ENCODE measurements around the gene CCDC92. TPM values are rescaled to one million over a fixed set of nuclear protein-coding genes. Genes with fewer than 3 reads are reported as not detected.

The CCDC92 gene
- total RNA-seq, 2 experiments from 2014 or later, result 14.8 to 16.2 TPM

DNA sequence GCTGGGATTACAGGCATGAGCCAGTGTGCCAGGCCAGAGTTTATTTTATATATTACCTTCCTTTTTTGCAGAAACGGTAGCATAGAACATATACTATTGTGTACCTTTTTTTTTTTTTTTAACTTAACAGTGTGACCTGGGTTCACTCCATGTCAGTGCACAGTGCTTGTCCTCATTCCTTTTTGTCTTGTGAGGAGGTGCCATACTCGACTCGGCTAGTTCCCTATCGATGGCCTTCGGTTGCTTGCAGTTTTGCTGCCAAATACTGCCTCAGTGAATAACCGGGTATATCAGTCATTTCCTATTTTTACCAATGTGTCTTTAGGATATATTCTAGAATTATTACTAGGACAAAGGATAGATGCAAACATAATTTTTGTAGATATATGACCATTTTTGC lies 37.1 kb upstream of the CCDC92 start:
- ChIA-PET CTCF (no interaction called here), POLR2A (no interaction called here)
- Mint-ChIP-seq H3K9me3 (ENCODE audit: insufficient read depth) (no peaks in the 10 kb centered on the region), H3K4me1 (ENCODE audit: low read depth) (peaks cover 33% of the 10 kb centered on the region), H3K36me3 (ENCODE audit: low read depth) (peaks cover 27% of the 10 kb centered on the region), H3K27me3 (ENCODE audit: low read depth) (no peaks in the 10 kb centered on the region), H3K27ac (no peak overlapping the region), H3K4me3 (no peak overlapping the region)
- DNase-seq (no peak), ATAC-seq (no peak)

DNA sequence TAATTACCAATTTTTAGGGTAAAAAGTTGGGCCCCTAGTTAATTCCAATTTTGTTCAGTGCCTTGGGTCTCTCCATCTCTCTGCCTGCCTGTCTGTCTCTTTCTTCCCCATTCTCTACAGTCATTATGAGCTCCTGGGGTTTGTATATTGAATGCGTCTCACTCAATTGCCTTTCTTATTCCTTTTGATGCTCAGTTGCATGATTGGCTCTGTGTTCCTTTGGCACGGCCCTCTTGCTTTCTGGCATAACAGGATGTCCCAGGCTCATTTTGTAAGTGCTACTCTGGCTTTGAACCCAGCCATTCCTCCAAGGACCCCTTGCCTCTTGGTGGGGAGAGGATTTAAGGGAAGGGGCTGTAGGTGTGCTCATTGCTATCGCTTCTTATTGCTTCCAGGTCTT lies 36.0 kb upstream of the CCDC92 start:
- no peak for DNase-seq
- ChIA-PET POLR2A (interaction anchor here (0.7 to 1.3 kb wide), 2 partner anchors 10 to 313 kb away, joined by 3 read pairs; no protein-coding TSS in a partner anchor), CTCF (interaction anchor here (1.4 to 1.5 kb wide), 2 partner anchors 24 to 103 kb away, joined by 5 to 8 read pairs; no protein-coding TSS in a partner anchor)
- Mint-ChIP-seq H3K36me3 (ENCODE audit: low read depth) (peaks cover 27% of the 10 kb centered on the region), H3K4me3 (no peak overlapping the region), H3K9me3 (ENCODE audit: insufficient read depth) (no peaks in the 10 kb centered on the region), H3K27ac (no peak overlapping the region), H3K4me1 (ENCODE audit: low read depth) (peaks cover 33% of the 10 kb centered on the region), H3K27me3 (ENCODE audit: low read depth) (no peaks in the 10 kb centered on the region)
- no peak for ATAC-seq

DNA sequence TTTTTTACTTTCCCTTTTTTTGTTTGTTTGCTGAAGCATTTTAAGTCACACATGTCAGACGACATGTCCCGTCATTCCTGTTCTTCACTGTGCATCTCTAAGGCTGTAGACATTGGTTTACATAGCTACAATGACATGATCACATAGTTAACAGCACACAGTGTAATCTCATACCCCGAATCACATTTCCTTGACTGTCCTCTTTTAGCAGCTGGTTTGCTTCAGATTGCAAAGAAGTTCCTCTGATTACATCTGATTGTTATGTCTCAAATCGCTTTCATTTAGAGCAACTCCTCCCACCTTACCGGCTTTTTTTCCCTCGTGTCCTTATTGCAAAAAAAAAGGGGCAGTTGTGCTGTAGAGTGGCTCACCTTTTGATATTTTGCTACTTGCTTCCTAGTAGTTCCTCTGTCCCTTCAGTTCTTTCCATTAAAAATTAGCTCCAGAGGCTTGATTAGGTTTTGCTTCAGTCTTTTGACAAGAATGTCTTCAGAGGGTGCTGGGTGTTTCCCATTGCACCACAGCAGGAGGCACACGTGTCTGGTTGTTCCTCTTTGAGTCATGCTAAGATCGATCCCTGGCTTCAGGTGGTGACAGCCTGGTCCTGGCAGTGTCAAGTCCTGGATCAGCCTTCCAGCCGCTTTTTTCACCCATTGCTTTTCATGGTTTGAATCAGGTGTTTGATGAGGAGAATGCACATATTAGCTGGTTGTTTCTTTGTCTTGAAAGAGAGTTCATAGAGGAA lies 35.4 kb upstream of the CCDC92 start:
- H3K27me3 Mint-ChIP-seq (ENCODE audit: low read depth), result no peaks in the 10 kb centered on the region
- ChIA-PET CTCF (interaction anchor here (1.4 to 1.5 kb wide), 2 partner anchors 24 to 102 kb away, joined by 5 to 8 read pairs; no protein-coding TSS in a partner anchor), POLR2A (interaction anchor here (0.7 to 1.3 kb wide), 2 partner anchors 10 to 314 kb away, joined by 3 read pairs; no protein-coding TSS in a partner anchor)
- ATAC-seq, result no peak
- H3K9me3 Mint-ChIP-seq (ENCODE audit: insufficient read depth), result no peaks in the 10 kb centered on the region
- peaks cover 33% of the 10 kb centered on the region for H3K4me1 Mint-ChIP-seq (ENCODE audit: low read depth)
- peaks cover 27% of the 10 kb centered on the region for H3K36me3 Mint-ChIP-seq (ENCODE audit: low read depth)
- no peak for DNase-seq
- H3K4me3 Mint-ChIP-seq, result no peak overlapping the region
- H3K27ac Mint-ChIP-seq, result no peak overlapping the region

DNA sequence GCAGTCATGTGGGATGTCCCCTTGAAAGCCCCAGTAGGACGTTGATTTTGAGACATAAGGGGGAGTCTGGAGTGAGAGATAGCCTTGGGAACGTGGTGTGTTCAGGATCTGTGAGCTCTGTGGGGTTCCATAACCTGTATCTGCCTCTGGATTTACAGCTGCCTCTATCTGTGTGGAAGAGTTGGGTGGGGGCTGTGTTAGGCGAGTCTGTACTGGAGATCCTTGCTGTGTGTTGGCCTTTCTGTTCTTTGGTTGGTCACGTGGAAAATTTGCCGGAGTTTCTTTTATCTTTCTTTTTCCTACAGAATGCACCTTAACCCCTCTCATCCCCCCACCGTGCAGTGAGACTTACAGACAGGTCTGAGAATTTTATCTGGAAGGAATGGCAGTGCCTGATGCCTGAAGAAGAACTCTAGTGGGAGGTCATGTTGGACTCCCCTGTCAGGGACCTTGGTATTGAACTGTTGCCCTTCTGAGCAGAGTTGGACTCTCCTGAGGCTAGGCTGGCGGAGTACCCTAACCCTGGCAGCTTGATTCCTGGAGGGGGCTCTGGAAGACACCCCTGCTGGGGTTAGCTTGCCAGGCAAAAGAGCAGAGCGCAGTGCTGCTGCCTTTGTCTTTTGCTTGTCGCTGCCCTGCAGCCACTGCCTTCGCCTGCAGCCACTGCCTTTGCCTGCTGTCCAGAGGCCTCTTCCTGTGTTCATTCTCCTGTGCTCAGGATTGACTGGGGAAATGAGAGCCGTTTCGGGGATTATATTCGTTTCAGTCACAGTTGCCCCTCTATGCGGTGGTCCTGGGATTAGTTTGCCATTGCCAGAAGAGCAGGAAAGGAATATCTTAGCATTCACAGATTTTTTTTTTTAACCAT lies 34.4 kb upstream of the CCDC92 start:
- Mint-ChIP-seq H3K4me3 (peak overlapping the region; percentile 32), H3K9me3 (ENCODE audit: insufficient read depth) (no peaks in the 10 kb centered on the region), H3K27ac (peak overlapping the region; percentile 80), H3K27me3 (ENCODE audit: low read depth) (no peaks in the 10 kb centered on the region), H3K4me1 (ENCODE audit: low read depth) (peaks cover 33% of the 10 kb centered on the region), H3K36me3 (ENCODE audit: low read depth) (peaks cover 21% of the 10 kb centered on the region)
- ATAC-seq (no peak), DNase-seq (no peak)
- POLR2A ChIA-PET, result interaction anchor here (0.6 to 1.2 kb wide), 4 partner anchors 8 to 151 kb away, joined by 3 read pairs; no protein-coding TSS in a partner anchor
- CTCF ChIA-PET, result interaction anchor here (0.6 to 1.7 kb wide), 9 partner anchors 10 to 767 kb away, joined by 3 to 11 read pairs (median 3); no protein-coding TSS in a partner anchor

DNA sequence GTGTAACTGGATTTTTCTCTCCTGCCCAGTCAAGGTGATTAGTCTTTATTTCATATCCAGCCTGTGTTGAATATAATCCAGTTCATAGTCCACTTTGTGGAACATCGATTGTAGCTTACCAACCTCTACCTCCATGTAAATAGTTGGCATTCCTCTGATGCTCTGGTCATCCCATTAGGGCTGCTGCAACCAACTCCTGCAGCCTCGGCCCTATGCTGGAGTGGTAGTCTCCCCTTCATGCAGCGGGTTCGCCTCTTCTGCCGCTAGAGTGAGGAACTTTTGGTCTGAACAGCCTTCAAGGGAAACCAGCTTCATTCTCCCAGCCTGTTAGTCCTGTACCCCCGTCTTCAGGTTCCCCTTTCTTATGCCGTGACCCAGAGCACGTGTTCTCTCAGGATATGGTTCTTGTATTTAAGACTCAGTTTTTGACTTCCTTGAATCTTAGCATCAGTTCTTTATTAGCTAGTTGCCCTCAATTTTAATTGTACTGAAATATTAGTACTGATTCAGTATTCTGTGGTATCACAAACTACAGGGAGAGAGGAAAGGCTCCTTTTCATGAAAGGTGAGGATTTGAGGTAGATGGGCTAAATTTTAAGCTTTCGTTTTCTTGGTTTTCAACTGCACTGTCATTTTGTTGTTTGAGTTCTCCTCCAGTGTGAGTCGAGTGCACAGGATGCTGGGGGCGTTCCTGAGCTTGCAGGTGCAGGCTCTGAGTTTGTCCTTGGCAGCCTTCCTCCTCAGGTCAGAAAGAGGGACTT lies 33.6 kb upstream of the CCDC92 start:
- CTCF ChIA-PET, result interaction anchor here (0.6 to 1.7 kb wide), 10 partner anchors 10 to 768 kb away, joined by 3 to 11 read pairs (median 3); no protein-coding TSS in a partner anchor
- DNase-seq, result peak; percentile 53
- POLR2A ChIA-PET, result interaction anchor here (0.6 to 1.2 kb wide), 4 partner anchors 9 to 152 kb away, joined by 3 read pairs; no protein-coding TSS in a partner anchor
- Mint-ChIP-seq H3K4me3 (peak overlapping the region; percentile 32), H3K27ac (peak overlapping the region; percentile 80), H3K4me1 (ENCODE audit: low read depth) (peaks cover 33% of the 10 kb centered on the region), H3K27me3 (ENCODE audit: low read depth) (no peaks in the 10 kb centered on the region), H3K9me3 (ENCODE audit: insufficient read depth) (no peaks in the 10 kb centered on the region), H3K36me3 (ENCODE audit: low read depth) (peaks cover 14% of the 10 kb centered on the region)
- ATAC-seq, result peak; percentile 76

DNA sequence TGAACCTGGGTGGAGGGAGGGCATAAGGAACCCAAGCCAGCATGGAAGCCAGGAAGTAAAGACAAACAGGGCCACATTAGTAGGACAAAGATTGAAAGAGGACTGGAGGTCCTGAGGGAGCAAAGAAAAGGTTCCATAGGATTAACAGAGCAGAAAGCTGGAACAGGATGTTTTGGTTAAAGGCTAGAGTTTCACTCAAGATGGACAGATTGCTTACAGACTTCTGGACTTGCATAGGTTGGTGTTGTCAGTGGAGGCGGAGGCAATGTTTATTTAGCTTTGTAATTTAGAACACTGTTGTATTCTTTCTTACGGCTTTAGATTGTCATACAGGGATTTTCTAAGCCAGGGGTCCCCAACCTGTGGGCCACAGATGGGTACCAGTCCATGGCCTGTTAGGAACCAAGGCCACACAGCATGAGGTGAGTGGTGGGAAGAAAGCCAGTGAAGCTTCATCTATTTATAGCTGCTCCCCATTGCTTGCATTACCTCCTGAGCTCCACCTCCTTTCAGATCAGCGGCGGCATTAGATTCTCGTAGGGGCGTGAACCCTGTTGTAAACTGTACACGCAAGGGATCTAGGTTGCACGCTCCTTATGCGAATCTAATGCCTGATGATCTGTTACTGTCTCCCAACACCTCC lies 31.7 kb upstream of the CCDC92 start:
- ATAC-seq, result no peak
- ChIA-PET CTCF (no interaction called here), POLR2A (interaction anchor here (0.6 kb wide), 2 partner anchors 47 to 259 kb away, joined by 3 read pairs; no protein-coding TSS in a partner anchor)
- DNase-seq, result no peak
- H3K4me3 Mint-ChIP-seq, result no peak overlapping the region
- H3K27me3 Mint-ChIP-seq (ENCODE audit: low read depth), result no peaks in the 10 kb centered on the region
- H3K27ac Mint-ChIP-seq, result no peak overlapping the region
- H3K4me1 Mint-ChIP-seq (ENCODE audit: low read depth), result peaks cover 27% of the 10 kb centered on the region
- H3K36me3 Mint-ChIP-seq (ENCODE audit: low read depth), result peaks cover 8% of the 10 kb centered on the region
- H3K9me3 Mint-ChIP-seq (ENCODE audit: insufficient read depth), result no peaks in the 10 kb centered on the region

DNA sequence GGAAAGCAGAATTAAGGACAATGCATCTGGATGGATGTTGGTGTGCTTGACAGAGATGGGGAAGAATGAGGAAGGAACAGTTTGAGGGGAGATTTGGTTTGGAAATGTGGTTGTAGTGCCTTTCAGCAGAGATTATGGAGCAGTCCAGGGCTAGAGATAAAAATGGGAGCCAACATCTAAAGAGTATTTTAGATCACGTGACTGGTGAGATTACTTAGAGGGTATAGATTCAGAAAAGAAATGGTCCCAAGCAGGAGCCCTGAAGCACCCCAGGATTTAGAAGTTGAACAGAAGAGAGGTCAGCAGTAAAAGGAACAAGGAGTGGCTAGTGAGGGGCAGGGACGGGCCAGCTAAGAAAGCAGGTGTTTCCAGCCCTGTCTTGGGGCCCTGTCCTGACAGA lies 30.0 kb upstream of the CCDC92 start:
- H3K27me3 Mint-ChIP-seq (ENCODE audit: low read depth), result no peaks in the 10 kb centered on the region
- H3K36me3 Mint-ChIP-seq (ENCODE audit: low read depth), result peaks cover 7% of the 10 kb centered on the region
- peaks cover 19% of the 10 kb centered on the region for H3K4me1 Mint-ChIP-seq (ENCODE audit: low read depth)
- no peak for ATAC-seq
- H3K4me3 Mint-ChIP-seq, result no peak overlapping the region
- DNase-seq, result no peak
- no peaks in the 10 kb centered on the region for H3K9me3 Mint-ChIP-seq (ENCODE audit: insufficient read depth)
- ChIA-PET POLR2A (no interaction called here), CTCF (interaction anchor here (2.4 kb wide), 1 partner anchor 18 kb away, joined by 9 read pairs; no protein-coding TSS in a partner anchor)
- H3K27ac Mint-ChIP-seq, result no peak overlapping the region

DNA sequence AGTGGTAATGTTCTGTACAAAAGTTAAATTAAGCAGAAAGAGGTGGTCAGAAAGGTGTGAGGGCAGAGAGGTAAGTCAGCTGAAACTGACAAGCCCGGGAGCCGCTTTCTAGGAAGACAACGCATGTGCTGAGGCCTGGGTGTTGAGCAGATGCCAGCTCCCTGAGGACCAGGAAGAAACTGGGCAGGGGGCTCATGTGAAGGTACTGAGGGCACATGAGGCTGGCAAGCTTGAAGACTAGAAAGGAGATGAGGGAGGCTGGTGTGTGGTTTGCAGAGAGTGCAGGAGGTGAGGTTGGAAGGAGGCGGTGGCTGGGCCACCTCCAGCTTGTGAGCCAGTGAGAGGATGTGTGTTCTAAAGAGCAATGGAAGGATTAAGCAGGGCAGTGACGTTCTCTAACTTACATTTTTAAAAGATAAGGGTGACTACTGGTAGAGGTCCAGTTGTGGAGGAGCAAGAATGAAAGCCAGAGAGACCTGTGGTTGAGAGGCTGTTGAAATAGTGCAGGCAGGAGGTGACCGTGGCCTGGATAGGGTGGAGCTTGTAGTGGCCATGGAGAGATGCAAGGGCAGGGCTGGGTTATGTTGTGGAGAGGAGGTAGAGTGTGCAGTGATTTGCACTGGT lies 29.5 kb upstream of the CCDC92 start:
- Mint-ChIP-seq H3K27ac (no peak overlapping the region), H3K9me3 (ENCODE audit: insufficient read depth) (no peaks in the 10 kb centered on the region), H3K27me3 (ENCODE audit: low read depth) (no peaks in the 10 kb centered on the region), H3K4me3 (no peak overlapping the region), H3K4me1 (ENCODE audit: low read depth) (peaks cover 19% of the 10 kb centered on the region), H3K36me3 (ENCODE audit: low read depth) (peaks cover 7% of the 10 kb centered on the region)
- CTCF ChIA-PET, result interaction anchor here (2.4 kb wide), 1 partner anchor 18 kb away, joined by 9 read pairs; no protein-coding TSS in a partner anchor
- ATAC-seq (no peak), DNase-seq (no peak)
- POLR2A ChIA-PET, result no interaction called here

DNA sequence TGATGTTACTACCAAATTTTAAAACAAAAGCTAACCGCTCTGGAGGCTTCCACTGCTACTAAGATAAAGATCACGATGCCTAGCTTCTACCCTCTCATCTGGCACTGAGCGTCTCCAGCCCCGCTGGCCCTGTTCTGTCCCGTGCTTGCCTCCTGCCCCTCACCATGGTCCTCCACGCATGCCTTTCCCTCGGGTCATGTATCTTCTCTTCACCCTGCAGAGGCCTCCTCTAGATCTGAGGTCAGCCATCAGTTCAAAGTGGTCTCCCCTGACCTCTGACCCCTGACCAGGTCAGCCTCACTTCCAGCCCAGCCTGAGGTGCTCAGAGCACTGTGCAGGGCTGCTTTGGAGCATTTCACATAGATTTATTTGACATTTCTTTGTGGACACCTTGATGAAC lies 28.7 kb upstream of the CCDC92 start:
- H3K9me3 Mint-ChIP-seq (ENCODE audit: insufficient read depth), result no peaks in the 10 kb centered on the region
- DNase-seq (no peak), ATAC-seq (no peak)
- H3K4me1 Mint-ChIP-seq (ENCODE audit: low read depth), result peaks cover 19% of the 10 kb centered on the region
- H3K27ac Mint-ChIP-seq, result no peak overlapping the region
- H3K27me3 Mint-ChIP-seq (ENCODE audit: low read depth), result no peaks in the 10 kb centered on the region
- ChIA-PET POLR2A (no interaction called here), CTCF (interaction anchor here (0.6 to 2.4 kb wide), 3 partner anchors 17 to 96 kb away, joined by 3 to 9 read pairs (median 3); no protein-coding TSS in a partner anchor)
- peaks cover 7% of the 10 kb centered on the region for H3K36me3 Mint-ChIP-seq (ENCODE audit: low read depth)
- no peak overlapping the region for H3K4me3 Mint-ChIP-seq

DNA sequence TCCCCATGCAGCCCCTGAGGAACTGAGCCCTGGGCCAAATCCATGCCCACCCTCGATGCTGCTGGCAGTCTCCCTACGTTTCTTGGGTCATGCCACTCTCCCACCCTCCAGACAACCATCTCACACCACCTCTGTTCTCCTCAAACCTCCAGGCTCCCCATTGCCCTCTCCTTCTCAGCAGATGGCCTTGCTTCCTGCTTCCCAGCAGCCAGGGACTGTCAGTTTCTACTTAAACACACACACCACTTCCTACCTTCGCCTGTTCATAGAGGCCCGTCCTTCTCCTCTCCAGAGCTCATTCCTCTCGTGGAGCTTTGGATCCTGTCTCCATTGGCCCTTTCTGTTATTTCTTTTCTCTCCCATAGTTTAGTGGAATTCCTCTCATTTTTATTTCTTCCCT lies 27.5 kb upstream of the CCDC92 start:
- POLR2A ChIA-PET, result no interaction called here
- no peak for ATAC-seq
- Mint-ChIP-seq H3K4me3 (no peak overlapping the region), H3K27ac (no peak overlapping the region), H3K36me3 (ENCODE audit: low read depth) (peaks cover 7% of the 10 kb centered on the region), H3K9me3 (ENCODE audit: insufficient read depth) (no peaks in the 10 kb centered on the region), H3K27me3 (ENCODE audit: low read depth) (no peaks in the 10 kb centered on the region), H3K4me1 (ENCODE audit: low read depth) (peaks cover 22% of the 10 kb centered on the region)
- CTCF ChIA-PET, result interaction anchor here (1.1 to 2.4 kb wide), 2 partner anchors 16 to 95 kb away, joined by 3 to 9 read pairs; no protein-coding TSS in a partner anchor
- no peak for DNase-seq

All from activated CD8-positive, alpha-beta T cell treated with anti-CD3 and anti-CD28 coated beads, Interleukin-2, amount 10 ng/mL, durations not matched to agents 7 days and 5 days (primary cell).